ENCODE results near the gene SMAD1.
"Not testable (repeated sequence)": the region's sequence is repeated elsewhere in the genome, so short reads cannot be mapped to it uniquely, and the experiment has no call there.

Gene SMAD1

DNA sequence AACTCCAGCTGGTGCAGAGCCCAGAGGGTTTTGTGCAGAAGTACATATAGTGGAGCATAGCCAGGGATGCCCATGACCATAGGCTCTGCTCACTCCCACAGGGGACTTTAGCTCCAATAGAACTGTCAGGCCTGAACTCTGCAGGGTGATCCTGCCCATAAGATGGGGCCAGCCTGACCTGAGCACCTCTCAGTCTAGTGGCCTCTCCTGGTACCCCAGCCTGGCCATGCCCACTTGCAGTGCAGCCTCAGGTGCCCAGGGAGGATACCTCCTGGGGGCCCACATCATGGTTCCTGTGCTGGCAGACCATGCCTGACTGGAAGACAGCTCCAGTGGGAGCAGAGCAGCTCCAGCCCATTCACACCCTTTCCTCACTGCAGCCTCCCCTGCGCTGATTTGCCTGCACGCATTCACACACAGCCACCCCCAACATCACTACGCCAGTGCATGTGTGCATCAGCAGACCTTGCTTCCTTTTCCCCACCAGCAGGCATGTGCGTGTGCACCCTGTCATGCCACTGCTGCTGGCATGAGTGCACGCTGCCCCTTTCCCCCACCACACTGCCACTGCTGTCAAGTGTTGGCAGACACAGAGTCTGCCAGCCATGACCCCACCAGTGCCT lies 84.5 kb downstream of the SMAD1 start:
- Histone ChIP-seq H3K36me3 (ENCODE audit: control insufficient read depth, insufficient read depth, low read length) (no peaks in the 10 kb centered on the region), H3K79me1 (ENCODE audit: low read length) (no peaks in the 10 kb centered on the region), H3K18ac (ENCODE audit: low read length) (no peak overlapping the region), H2BK15ac (replicated peaks; ENCODE audit: low read depth) (no peak overlapping the region), H2BK5ac (ENCODE audit: low read length) (no peak overlapping the region), H3K56ac (ENCODE audit: low read length) (no peak overlapping the region), H3K4ac (ENCODE audit: low read depth, low read length) (no peak overlapping the region), H2BK120ac (ENCODE audit: low read depth, low read length) (no peak overlapping the region), H4K5ac (ENCODE audit: low read length) (no peak overlapping the region), H3K9ac (ENCODE audit: low read length) (no peak overlapping the region), H3K23ac (ENCODE audit: low read length) (no peak overlapping the region), H3K27me3 (ENCODE audit: insufficient read depth, low read length, poor library complexity) (no peaks in the 10 kb centered on the region), H3K27ac (ENCODE audit: low read depth, low read length) (no peak overlapping the region), H2AK5ac (ENCODE audit: low read length) (no peak overlapping the region), H3K79me2 (ENCODE audit: control insufficient read depth, insufficient read depth, low read length) (no peaks in the 10 kb centered on the region), H3K4me2 (ENCODE audit: low read length) (no peak overlapping the region), H3K4me3 (ENCODE audit: low read length) (no peak overlapping the region), H4K8ac (ENCODE audit: low read depth, low read length) (no peak overlapping the region), H3K4me1 (ENCODE audit: control insufficient read depth, low read depth, low read length) (no peaks in the 10 kb centered on the region)
- WGBS (ENCODE audit: extremely low coverage, insufficient coverage, low lambda C conversion rate): no CpG with 5 or more reads among the region's 5 CpGs
- no peak for DNase-seq

DNA sequence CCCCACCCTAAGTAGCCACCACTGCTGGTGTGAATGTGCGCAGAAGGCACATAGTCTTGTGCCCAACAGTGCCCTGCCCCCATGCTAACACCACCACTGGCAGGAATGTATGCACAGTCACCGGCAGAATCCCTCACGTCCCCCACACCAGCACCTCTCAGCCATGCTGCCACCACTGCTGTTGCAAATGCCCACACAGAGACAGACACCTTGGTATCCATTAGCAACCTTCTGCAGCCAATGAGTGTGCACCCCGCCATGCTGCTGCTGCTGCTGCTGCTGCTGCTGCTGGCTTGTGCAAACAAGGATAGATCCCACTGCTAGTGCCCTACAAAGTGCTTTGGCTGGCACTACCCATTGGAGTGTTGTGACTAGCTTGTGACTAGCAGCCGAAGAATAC lies 85.1 kb downstream of the SMAD1 start:
- Histone ChIP-seq H3K27me3 (ENCODE audit: insufficient read depth, low read length, poor library complexity) (no peaks in the 10 kb centered on the region), H3K79me2 (ENCODE audit: control insufficient read depth, insufficient read depth, low read length) (no peaks in the 10 kb centered on the region), H3K18ac (ENCODE audit: low read length) (no peak overlapping the region), H3K56ac (ENCODE audit: low read length) (no peak overlapping the region), H3K4ac (ENCODE audit: low read depth, low read length) (no peak overlapping the region), H2BK120ac (ENCODE audit: low read depth, low read length) (no peak overlapping the region), H4K8ac (ENCODE audit: low read depth, low read length) (no peak overlapping the region), H3K9ac (ENCODE audit: low read length) (no peak overlapping the region), H3K36me3 (ENCODE audit: control insufficient read depth, insufficient read depth, low read length) (no peaks in the 10 kb centered on the region), H4K5ac (ENCODE audit: low read length) (no peak overlapping the region), H3K4me2 (ENCODE audit: low read length) (no peak overlapping the region), H3K4me3 (ENCODE audit: low read length) (no peak overlapping the region), H2BK5ac (ENCODE audit: low read length) (no peak overlapping the region), H3K27ac (ENCODE audit: low read depth, low read length) (no peak overlapping the region), H3K23ac (ENCODE audit: low read length) (no peak overlapping the region), H2AK5ac (ENCODE audit: low read length) (no peak overlapping the region), H2BK15ac (replicated peaks; ENCODE audit: low read depth) (no peak overlapping the region), H3K79me1 (ENCODE audit: low read length) (no peaks in the 10 kb centered on the region), H3K4me1 (ENCODE audit: control insufficient read depth, low read depth, low read length) (no peaks in the 10 kb centered on the region)
- WGBS (ENCODE audit: extremely low coverage, insufficient coverage, low lambda C conversion rate): no CpG with 5 or more reads among the region's 5 CpGs
- no peak for DNase-seq

DNA sequence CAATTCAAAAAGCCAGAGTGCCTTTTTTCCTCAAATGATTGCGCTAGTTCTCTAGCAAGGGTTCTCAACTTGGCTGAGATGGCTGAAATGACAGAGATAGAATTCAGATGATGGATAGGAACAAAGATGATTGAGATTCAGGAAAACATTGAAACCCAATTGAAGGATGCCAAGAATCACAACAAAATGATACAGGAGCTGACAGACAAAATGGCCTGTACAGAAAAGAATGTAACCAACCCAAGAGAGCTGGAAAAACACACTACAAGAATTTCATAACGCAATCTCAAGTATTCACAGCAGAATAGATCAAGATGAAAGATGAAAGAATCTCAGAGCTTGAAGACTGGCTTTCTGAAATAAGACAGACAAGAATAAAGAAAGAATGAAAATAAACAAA lies 85.9 kb downstream of the SMAD1 start:
- DNase-seq: no peak
- Histone ChIP-seq H3K4me2 (ENCODE audit: low read length) (no peak overlapping the region), H3K56ac (ENCODE audit: low read length) (no peak overlapping the region), H3K9ac (ENCODE audit: low read length) (no peak overlapping the region), H2BK15ac (replicated peaks; ENCODE audit: low read depth) (no peak overlapping the region), H2AK5ac (ENCODE audit: low read length) (no peak overlapping the region), H3K18ac (ENCODE audit: low read length) (no peak overlapping the region), H3K23ac (ENCODE audit: low read length) (no peak overlapping the region), H4K5ac (ENCODE audit: low read length) (no peak overlapping the region), H3K79me1 (ENCODE audit: low read length) (no peaks in the 10 kb centered on the region), H4K8ac (ENCODE audit: low read depth, low read length) (no peak overlapping the region), H3K4ac (ENCODE audit: low read depth, low read length) (no peak overlapping the region), H2BK5ac (ENCODE audit: low read length) (no peak overlapping the region), H2BK120ac (ENCODE audit: low read depth, low read length) (no peak overlapping the region), H3K36me3 (ENCODE audit: control insufficient read depth, insufficient read depth, low read length) (no peaks in the 10 kb centered on the region), H3K4me3 (ENCODE audit: low read length) (no peak overlapping the region), H3K27me3 (ENCODE audit: insufficient read depth, low read length, poor library complexity) (no peaks in the 10 kb centered on the region), H3K79me2 (ENCODE audit: control insufficient read depth, insufficient read depth, low read length) (no peaks in the 10 kb centered on the region), H3K4me1 (ENCODE audit: control insufficient read depth, low read depth, low read length) (no peaks in the 10 kb centered on the region), H3K27ac (ENCODE audit: low read depth, low read length) (no peak overlapping the region)
- WGBS (ENCODE audit: extremely low coverage, insufficient coverage, low lambda C conversion rate): no CpG with 5 or more reads among the region's 2 CpGs

DNA sequence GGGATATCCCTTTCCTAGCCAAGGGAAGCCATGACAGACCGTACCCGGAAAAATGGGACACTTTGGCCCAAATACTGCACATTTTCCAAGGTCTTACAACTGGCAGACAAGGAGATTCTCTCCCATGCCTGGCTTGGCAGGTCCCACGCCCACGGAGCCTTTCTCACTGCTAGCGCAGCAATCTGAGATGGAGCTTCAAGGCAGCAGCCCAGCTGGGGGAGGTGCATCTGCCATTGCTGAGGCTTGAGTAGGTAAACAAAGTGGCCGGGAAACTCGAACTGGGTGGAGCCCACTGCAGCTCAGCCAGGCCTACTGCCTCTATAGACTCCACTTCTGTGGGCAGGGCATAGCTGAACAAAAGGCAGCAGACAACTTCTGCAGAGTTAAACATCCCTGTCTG lies 92.9 kb downstream of the SMAD1 start:
- not testable (repeated sequence) for H3K18ac ChIP-seq (ENCODE audit: low read length); H3K79me1 ChIP-seq (ENCODE audit: low read length); DNase-seq; H3K4me3 ChIP-seq (ENCODE audit: low read length); H3K4me1 ChIP-seq (ENCODE audit: control insufficient read depth, low read depth, low read length); H2BK15ac ChIP-seq (replicated peaks; ENCODE audit: low read depth); H3K4ac ChIP-seq (ENCODE audit: low read depth, low read length); H3K79me2 ChIP-seq (ENCODE audit: control insufficient read depth, insufficient read depth, low read length); H3K27ac ChIP-seq (ENCODE audit: low read depth, low read length); H4K8ac ChIP-seq (ENCODE audit: low read depth, low read length); H3K23ac ChIP-seq (ENCODE audit: low read length); H2AK5ac ChIP-seq (ENCODE audit: low read length); H3K4me2 ChIP-seq (ENCODE audit: low read length); H3K9ac ChIP-seq (ENCODE audit: low read length); H3K27me3 ChIP-seq (ENCODE audit: insufficient read depth, low read length, poor library complexity); H2BK120ac ChIP-seq (ENCODE audit: low read depth, low read length); H3K56ac ChIP-seq (ENCODE audit: low read length); H2BK5ac ChIP-seq (ENCODE audit: low read length); H4K5ac ChIP-seq (ENCODE audit: low read length); H3K36me3 ChIP-seq (ENCODE audit: control insufficient read depth, insufficient read depth, low read length)
- no CpG with 5 or more reads among the region's 7 CpGs for WGBS (ENCODE audit: extremely low coverage, insufficient coverage, low lambda C conversion rate)

DNA sequence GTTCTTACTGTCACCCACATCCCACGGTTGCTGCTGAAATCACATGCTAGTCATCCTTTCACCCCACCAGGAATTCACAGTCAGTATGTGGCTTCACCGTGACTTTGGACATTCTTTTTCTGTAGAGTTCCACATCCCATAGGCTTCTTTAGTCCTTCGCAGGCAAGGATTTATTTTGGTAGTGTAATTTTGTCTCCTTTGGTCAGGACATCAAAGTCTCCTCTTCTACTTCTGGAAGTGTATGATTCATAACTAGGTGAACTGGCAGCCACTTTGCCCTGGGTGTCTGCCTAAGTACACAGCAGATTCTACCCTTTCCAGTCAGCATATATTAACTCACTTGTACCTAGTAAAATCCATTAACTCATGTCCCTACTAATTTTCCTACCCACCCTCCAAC lies 99.3 kb downstream of the SMAD1 start:
- no peak for DNase-seq
- H3K79me1 ChIP-seq (ENCODE audit: low read length): no peaks in the 10 kb centered on the region
- no peak overlapping the region for H4K8ac ChIP-seq (ENCODE audit: low read depth, low read length)
- H3K36me3 ChIP-seq (ENCODE audit: control insufficient read depth, insufficient read depth, low read length): no peaks in the 10 kb centered on the region
- H3K27me3 ChIP-seq (ENCODE audit: insufficient read depth, low read length, poor library complexity): no peaks in the 10 kb centered on the region
- H3K56ac ChIP-seq (ENCODE audit: low read length): no peak overlapping the region
- no peak overlapping the region for H2AK5ac ChIP-seq (ENCODE audit: low read length)
- H3K4me3 ChIP-seq (ENCODE audit: low read length): no peak overlapping the region
- no peak overlapping the region for H4K5ac ChIP-seq (ENCODE audit: low read length)
- no peak overlapping the region for H2BK120ac ChIP-seq (ENCODE audit: low read depth, low read length)
- H2BK5ac ChIP-seq (ENCODE audit: low read length): no peak overlapping the region
- H3K23ac ChIP-seq (ENCODE audit: low read length): no peak overlapping the region
- no peak overlapping the region for H3K18ac ChIP-seq (ENCODE audit: low read length)
- no peak overlapping the region for H3K4me2 ChIP-seq (ENCODE audit: low read length)
- H3K9ac ChIP-seq (ENCODE audit: low read length): no peak overlapping the region
- WGBS (ENCODE audit: extremely low coverage, insufficient coverage, low lambda C conversion rate): no CpG with 5 or more reads among the region's 3 CpGs
- no peaks in the 10 kb centered on the region for H3K4me1 ChIP-seq (ENCODE audit: control insufficient read depth, low read depth, low read length)
- no peak overlapping the region for H3K27ac ChIP-seq (ENCODE audit: low read depth, low read length)
- H3K4ac ChIP-seq (ENCODE audit: low read depth, low read length): no peak overlapping the region
- H3K79me2 ChIP-seq (ENCODE audit: control insufficient read depth, insufficient read depth, low read length): no peaks in the 10 kb centered on the region
- H2BK15ac ChIP-seq (replicated peaks; ENCODE audit: low read depth): no peak overlapping the region
